ENCODE results near the gene CHL1.

The CHL1 gene

GRCh38 chr3:380801-381200 lies 184.2 kb downstream of the CHL1 start:
- Mint-ChIP-seq H3K27ac (no peak overlapping the region), H3K36me3 (no peaks in the 10 kb centered on the region), H3K27me3 (peaks cover 3% of the 10 kb centered on the region), H3K4me1 (peaks cover 4% of the 10 kb centered on the region), H3K9me3 (no peaks in the 10 kb centered on the region), H3K4me3 (no peak overlapping the region)
- no peak for ATAC-seq (ENCODE audit: low read depth)
- DNase-seq (ENCODE audit: low spot score in 2 of 2) = no peak

GRCh38 chr3:385151-385550 lies 188.6 kb downstream of the CHL1 start:
- no peaks in the 10 kb centered on the region for H3K36me3 Mint-ChIP-seq
- H3K27ac Mint-ChIP-seq = no peak overlapping the region
- no peak overlapping the region for H3K4me3 Mint-ChIP-seq
- no peak for ATAC-seq (ENCODE audit: low read depth)
- no peaks in the 10 kb centered on the region for H3K27me3 Mint-ChIP-seq
- H3K9me3 Mint-ChIP-seq = no peaks in the 10 kb centered on the region
- H3K4me1 Mint-ChIP-seq = no peaks in the 10 kb centered on the region
- DNase-seq (ENCODE audit: low spot score in 2 of 2) = no peak

- Mint-ChIP-seq H3K27ac (no peak overlapping the region), H3K27me3 (peaks cover 3% of the 10 kb centered on the region), H3K4me3 (no peak overlapping the region), H3K4me1 (no peaks in the 10 kb centered on the region), H3K36me3 (peaks cover 3% of the 10 kb centered on the region), H3K9me3 (no peaks in the 10 kb centered on the region)
- DNase-seq (ENCODE audit: low spot score in 2 of 2) (no peak), ATAC-seq (ENCODE audit: low read depth) (no peak)
Observed at GRCh38 chr3:394775-395174, 198.2 kb downstream of the CHL1 start.

GRCh38 chr3:396293-396692 lies 199.7 kb downstream of the CHL1 start:
- no peaks in the 10 kb centered on the region for H3K4me1 Mint-ChIP-seq
- H3K27me3 Mint-ChIP-seq = peaks cover 3% of the 10 kb centered on the region

DNA sequence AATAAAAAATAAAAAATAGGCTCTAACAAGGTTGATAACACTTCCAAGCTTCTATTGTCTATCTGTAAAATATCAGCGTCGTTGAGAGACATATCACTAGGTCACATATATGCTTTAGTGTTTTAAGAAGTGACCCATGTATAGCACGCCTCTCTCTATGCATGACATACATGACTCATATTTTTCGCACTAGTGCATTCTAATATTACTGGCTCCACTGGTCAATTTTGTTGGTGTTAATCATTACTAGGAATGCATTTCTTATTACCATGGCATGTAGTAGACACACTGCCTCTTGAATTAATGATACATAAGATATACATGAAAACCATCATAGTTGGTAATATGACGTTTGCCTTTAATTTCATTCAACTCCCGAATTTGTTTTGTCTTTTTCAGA lies 203.1 kb downstream of the CHL1 start:
- no peaks in the 10 kb centered on the region for H3K9me3 Mint-ChIP-seq
- no peak for ATAC-seq (ENCODE audit: low read depth)
- no peak overlapping the region for H3K4me3 Mint-ChIP-seq
- no peaks in the 10 kb centered on the region for H3K36me3 Mint-ChIP-seq
- no peaks in the 10 kb centered on the region for H3K4me1 Mint-ChIP-seq
- DNase-seq (ENCODE audit: low spot score in 2 of 2) = no peak
- no peak overlapping the region for H3K27ac Mint-ChIP-seq
- no peaks in the 10 kb centered on the region for H3K27me3 Mint-ChIP-seq

More at GRCh38 chr3:396293-396692, 199.7 kb downstream of the CHL1 start:
- ATAC-seq (ENCODE audit: low read depth) (no peak), DNase-seq (ENCODE audit: low spot score in 2 of 2) (no peak)
- Mint-ChIP-seq H3K27ac (no peak overlapping the region), H3K4me3 (no peak overlapping the region), H3K9me3 (no peaks in the 10 kb centered on the region), H3K36me3 (peaks cover 3% of the 10 kb centered on the region)

DNA sequence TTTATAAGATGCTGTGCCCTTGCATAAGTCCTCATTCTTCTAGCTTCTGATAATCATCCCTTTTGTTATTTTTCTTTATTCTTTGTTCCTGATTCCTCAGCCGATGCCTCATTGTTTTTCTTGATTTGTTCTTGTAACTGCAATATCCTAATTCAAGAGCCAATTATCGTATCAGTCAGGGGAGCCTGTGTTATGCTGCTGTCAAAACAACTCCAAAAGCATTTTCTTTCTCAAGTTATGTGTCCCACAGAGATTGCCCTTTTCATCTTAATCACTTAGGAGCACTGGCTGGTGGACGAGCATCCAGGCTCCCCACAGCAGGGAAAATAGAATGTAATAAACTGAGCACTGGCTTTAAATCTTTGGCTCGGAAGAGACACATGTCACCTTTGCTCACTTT lies 207.3 kb downstream of the CHL1 start:
- H3K9me3 Mint-ChIP-seq = no peaks in the 10 kb centered on the region
- H3K27ac Mint-ChIP-seq = no peak overlapping the region
- no peaks in the 10 kb centered on the region for H3K27me3 Mint-ChIP-seq
- H3K4me1 Mint-ChIP-seq = no peaks in the 10 kb centered on the region
- DNase-seq (ENCODE audit: low spot score in 2 of 2) (no peak), ATAC-seq (ENCODE audit: low read depth) (no peak)
- H3K36me3 Mint-ChIP-seq = no peaks in the 10 kb centered on the region
- H3K4me3 Mint-ChIP-seq = no peak overlapping the region

DNA sequence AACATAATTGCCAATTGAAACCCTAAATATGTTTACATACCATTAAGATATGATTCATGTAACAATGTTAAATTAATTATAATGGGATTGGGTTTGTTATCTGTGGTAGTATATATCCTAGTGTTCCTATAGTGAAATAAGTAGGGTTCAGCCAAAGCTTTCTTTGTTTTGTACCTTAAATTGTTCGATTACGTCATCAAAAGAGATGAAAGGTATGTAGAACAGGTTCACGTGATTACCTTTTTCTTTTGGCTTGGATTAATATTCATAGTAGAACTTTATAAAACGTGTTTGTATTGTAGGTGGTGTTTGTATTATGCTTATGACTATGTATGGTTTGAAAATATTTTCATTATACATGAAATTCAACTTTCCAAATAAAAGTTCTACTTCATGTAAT lies 212.4 kb downstream of the CHL1 start:
- H3K4me3 Mint-ChIP-seq = no peak overlapping the region
- no peaks in the 10 kb centered on the region for H3K9me3 Mint-ChIP-seq
- no peak overlapping the region for H3K27ac Mint-ChIP-seq
- no peaks in the 10 kb centered on the region for H3K4me1 Mint-ChIP-seq
- H3K36me3 Mint-ChIP-seq = no peaks in the 10 kb centered on the region
- DNase-seq (ENCODE audit: low spot score in 2 of 2) (no peak), ATAC-seq (ENCODE audit: low read depth) (no peak)
- H3K27me3 Mint-ChIP-seq = peaks cover 8% of the 10 kb centered on the region

GRCh38 chr3:411226-411625 lies 214.7 kb downstream of the CHL1 start:
- Mint-ChIP-seq H3K36me3 (no peaks in the 10 kb centered on the region), H3K4me1 (no peaks in the 10 kb centered on the region), H3K27ac (no peak overlapping the region), H3K9me3 (no peaks in the 10 kb centered on the region), H3K27me3 (peaks cover 8% of the 10 kb centered on the region), H3K4me3 (no peak overlapping the region)
- ATAC-seq (ENCODE audit: low read depth) (no peak), DNase-seq (ENCODE audit: low spot score in 2 of 2) (no peak)

- no peaks in the 10 kb centered on the region for H3K4me1 Mint-ChIP-seq
- H3K4me3 Mint-ChIP-seq = no peak overlapping the region
- H3K36me3 Mint-ChIP-seq = no peaks in the 10 kb centered on the region
- DNase-seq (ENCODE audit: low spot score in 2 of 2) (no peak), ATAC-seq (ENCODE audit: low read depth) (no peak)
- H3K27ac Mint-ChIP-seq = no peak overlapping the region
- H3K27me3 Mint-ChIP-seq = peaks cover 8% of the 10 kb centered on the region
- no peaks in the 10 kb centered on the region for H3K9me3 Mint-ChIP-seq
Observed at GRCh38 chr3:414063-414462, 217.5 kb downstream of the CHL1 start.

- Mint-ChIP-seq H3K27ac (no peak overlapping the region), H3K4me1 (no peaks in the 10 kb centered on the region), H3K9me3 (no peaks in the 10 kb centered on the region), H3K27me3 (no peaks in the 10 kb centered on the region), H3K4me3 (no peak overlapping the region), H3K36me3 (no peaks in the 10 kb centered on the region)
- DNase-seq (ENCODE audit: low spot score in 2 of 2) = no peak
- ATAC-seq (ENCODE audit: low read depth) = no peak
Observed at GRCh38 chr3:418239-418929, 221.8 kb downstream of the CHL1 start.

DNA sequence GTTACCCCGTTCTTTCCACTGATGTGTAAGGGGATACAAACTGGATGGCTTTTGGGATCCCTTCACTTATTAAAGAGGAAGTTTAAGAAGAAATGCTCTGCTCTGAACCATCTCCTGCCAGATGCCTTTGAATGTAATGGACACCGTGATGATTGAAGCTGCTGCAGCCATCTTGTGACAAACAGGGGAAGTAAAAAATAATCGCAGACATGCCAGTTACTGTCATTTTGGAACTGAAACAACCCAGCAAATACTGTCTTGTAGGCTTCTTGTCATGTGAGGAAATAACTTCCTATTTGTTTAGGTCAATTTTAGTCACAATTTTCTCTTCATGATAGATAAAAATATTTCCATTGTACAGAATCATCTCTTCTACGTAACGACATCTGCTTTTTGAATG lies 224.0 kb downstream of the CHL1 start:
- DNase-seq (ENCODE audit: low spot score in 2 of 2) = no peak
- Mint-ChIP-seq H3K4me3 (peak overlapping the region; percentile 25), H3K27ac (no peak overlapping the region), H3K9me3 (no peaks in the 10 kb centered on the region), H3K36me3 (no peaks in the 10 kb centered on the region), H3K27me3 (no peaks in the 10 kb centered on the region), H3K4me1 (no peaks in the 10 kb centered on the region)
- ATAC-seq (ENCODE audit: low read depth) = peak; percentile 41

GRCh38 chr3:425079-425478 lies 228.5 kb downstream of the CHL1 start:
- H3K27ac Mint-ChIP-seq = no peak overlapping the region
- H3K36me3 Mint-ChIP-seq = no peaks in the 10 kb centered on the region
- H3K4me1 Mint-ChIP-seq = no peaks in the 10 kb centered on the region
- no peaks in the 10 kb centered on the region for H3K9me3 Mint-ChIP-seq
- DNase-seq (ENCODE audit: low spot score in 2 of 2) = no peak
- H3K4me3 Mint-ChIP-seq = no peak overlapping the region
- H3K27me3 Mint-ChIP-seq = no peaks in the 10 kb centered on the region
- ATAC-seq (ENCODE audit: low read depth) = no peak

DNA sequence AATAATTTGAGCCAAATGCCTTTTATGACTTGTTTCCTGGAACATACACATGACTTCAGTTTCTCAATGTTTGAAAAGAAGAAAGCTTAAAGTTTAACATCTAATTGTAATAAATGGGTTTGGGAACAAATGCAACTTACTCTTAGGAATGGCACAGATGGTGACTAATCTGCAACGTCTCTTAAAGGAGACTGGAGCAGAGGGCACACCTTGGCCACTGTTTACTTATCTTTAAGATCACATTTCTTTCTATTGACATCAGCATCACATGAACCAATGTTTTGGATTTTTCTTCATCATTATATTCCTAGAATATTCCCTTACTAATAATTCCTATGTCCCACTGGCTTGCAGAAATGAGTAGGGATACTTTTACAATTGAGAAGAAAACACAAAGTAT lies 229.5 kb downstream of the CHL1 start:
- no peak overlapping the region for H3K4me3 Mint-ChIP-seq
- no peaks in the 10 kb centered on the region for H3K36me3 Mint-ChIP-seq
- H3K4me1 Mint-ChIP-seq = no peaks in the 10 kb centered on the region
- ATAC-seq (ENCODE audit: low read depth) = no peak
- no peaks in the 10 kb centered on the region for H3K27me3 Mint-ChIP-seq
- H3K9me3 Mint-ChIP-seq = no peaks in the 10 kb centered on the region
- no peak for DNase-seq (ENCODE audit: low spot score in 2 of 2)
- no peak overlapping the region for H3K27ac Mint-ChIP-seq

- no peaks in the 10 kb centered on the region for H3K27me3 Mint-ChIP-seq
- H3K4me3 Mint-ChIP-seq = no peak overlapping the region
- H3K36me3 Mint-ChIP-seq = no peaks in the 10 kb centered on the region
- no peak for DNase-seq (ENCODE audit: low spot score in 2 of 2)
- H3K27ac Mint-ChIP-seq = no peak overlapping the region
- no peaks in the 10 kb centered on the region for H3K9me3 Mint-ChIP-seq
- H3K4me1 Mint-ChIP-seq = no peaks in the 10 kb centered on the region
- ATAC-seq (ENCODE audit: low read depth) = no peak
Observed at GRCh38 chr3:427128-427527, 230.6 kb downstream of the CHL1 start.

DNA sequence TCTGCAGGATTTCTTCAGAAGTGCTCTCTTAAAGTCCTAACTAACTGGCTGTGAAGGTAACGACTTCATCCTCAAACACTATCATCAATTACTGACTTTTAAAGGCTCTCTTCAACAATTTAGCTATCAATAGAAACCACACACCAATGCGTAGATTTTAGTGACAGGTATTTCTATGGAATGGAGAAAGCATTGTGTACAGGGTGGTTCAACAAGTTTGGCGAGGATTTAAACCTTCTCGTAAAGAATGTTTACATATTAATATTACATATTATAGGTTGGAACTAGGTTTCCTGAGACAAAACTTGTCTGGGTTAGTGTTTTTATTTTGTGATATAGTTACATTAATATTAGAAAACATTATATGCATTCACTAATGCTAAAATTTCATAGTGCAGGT lies 233.6 kb downstream of the CHL1 start:
- Mint-ChIP-seq H3K4me1 (no peaks in the 10 kb centered on the region), H3K36me3 (no peaks in the 10 kb centered on the region), H3K4me3 (no peak overlapping the region), H3K9me3 (no peaks in the 10 kb centered on the region), H3K27ac (no peak overlapping the region), H3K27me3 (peaks cover 3% of the 10 kb centered on the region)
- DNase-seq (ENCODE audit: low spot score in 2 of 2) (no peak), ATAC-seq (ENCODE audit: low read depth) (no peak)
